Activated CD4-positive, alpha-beta T cell treated with anti-CD3 and anti-CD28 coated beads, Interleukin-2, amount 50 U/mL, for 1 hour (primary cell): ENCODE measurements around the gene EGR2.
A peak's percentile ranks its signal among the peaks of the same experiment; 100 is the strongest.

Source experiments
- DNase-seq: peaks from one replicate; pipeline ENCODE4 v3.0.0-alpha.2; 2020

The EGR2 gene

GRCh38 chr10:62817766-62818425, 1.7 kb upstream of the EGR2 start:
- DNase-seq, result peak; percentile 67

GRCh38 chr10:62817121-62817765, 1.1 kb upstream of the EGR2 start:
- peak; percentile 63 for DNase-seq

GRCh38 chr10:62816076-62816330, 163 bp downstream of the EGR2 start:
- no peak for DNase-seq

GRCh38 chr10:62815381-62816075, 638 bp downstream of the EGR2 start:
- peak; percentile 32 for DNase-seq

GRCh38 chr10:62814756-62815380, 1.3 kb downstream of the EGR2 start:
- peak; percentile 32 for DNase-seq

- DNase-seq, result peak; percentile 20
Observed at GRCh38 chr10:62813981-62814380, 2.2 kb downstream of the EGR2 start.

- peak; percentile 13 for DNase-seq
Observed at GRCh38 chr10:62813453-62813852, 2.7 kb downstream of the EGR2 start.

- no peak for DNase-seq
Observed at GRCh38 chr10:62812672-62813439, 3.3 kb downstream of the EGR2 start.

GRCh38 chr10:62811159-62811875, 4.8 kb downstream of the EGR2 start:
- peak; percentile 46 for DNase-seq

- no peak for DNase-seq
Observed at GRCh38 chr10:62810156-62810902, 5.8 kb downstream of the EGR2 start.

- no peak for DNase-seq
Observed at GRCh38 chr10:62806251-62806650, 9.9 kb downstream of the EGR2 start.

- no peak for DNase-seq
Observed at GRCh38 chr10:62805231-62806099, 10.7 kb downstream of the EGR2 start.

GRCh38 chr10:62804356-62805230, 11.6 kb downstream of the EGR2 start, which contains the start of gene ADO:
TSS of gene ADO (plus strand) at chr10:62804720. CDS start at chr10:62805060, 340 bp downstream.
- peak; percentile 76 for DNase-seq

GRCh38 chr10:62803724-62804355, 12.3 kb downstream of the EGR2 start:
- DNase-seq, result no peak

- no peak for DNase-seq
Observed at GRCh38 chr10:62801871-62802270, 14.3 kb downstream of the EGR2 start.

GRCh38 chr10:62796896-62797295, 19.3 kb downstream of the EGR2 start:
- no peak for DNase-seq

- DNase-seq, result no peak
Observed at GRCh38 chr10:62795762-62796161, 20.4 kb downstream of the EGR2 start.

GRCh38 chr10:62795100-62795499, 21.1 kb downstream of the EGR2 start:
- no peak for DNase-seq

GRCh38 chr10:62794306-62794705, 21.9 kb downstream of the EGR2 start:
- DNase-seq, result no peak
